ENCODE measurements around the gene RPL19. TPM values are rescaled to one million over a fixed set of nuclear protein-coding genes. Genes with fewer than 3 reads are reported as not detected.

Gene RPL19
- total RNA-seq: 1,110 TPM

GRCh38 chr17:39200070-39200879 is at the start of gene RPL19:
TSS of gene RPL19 (plus strand) at chr17:39200283. CDS start at chr17:39200345, 62 bp downstream.

GRCh38 chr17:39151150-39151942 is 48.7 kb upstream of the RPL19 start, which contains the start of gene PLXDC1:
TSS of gene PLXDC1 (minus strand) at chr17:39151637. CDS start at chr17:39151437, 200 bp downstream.

GRCh38 chr17:39165841-39166349 is 34.2 kb upstream of the RPL19 start, which contains the start of gene ARL5C:
TSS of gene ARL5C (minus strand) at chr17:39166161. CDS start at chr17:39165760, 401 bp downstream.

GRCh38 chr17:39197380-39198185 is 2.5 kb upstream of the RPL19 start, which contains the start of gene CACNB1:
TSS of gene CACNB1 (minus strand) at chr17:39197669. CDS start at chr17:39197495, 174 bp downstream.

GRCh38 chr17:39225308-39225958 is 25.4 kb downstream of the RPL19 start, which contains the start of gene STAC2:
TSS of gene STAC2 (minus strand) at chr17:39225945. CDS start at chr17:39225502, 443 bp downstream.

Other genes starting within 250 kb of the RPL19 start
- not detected for gene FBXO47, start 232.9 kb upstream of the RPL19 start, total RNA-seq
- 10.3 TPM for gene PLXDC1, start 48.6 kb upstream of the RPL19 start, total RNA-seq
- gene ARL5C, start 34.1 kb upstream of the RPL19 start, total RNA-seq: not detected
- gene CACNB1, start 2.6 kb upstream of the RPL19 start, total RNA-seq: 37.9 TPM
- gene STAC2, start 25.7 kb downstream of the RPL19 start, total RNA-seq: 0.94 TPM
- 37.2 TPM for gene FBXL20, start 201.3 kb downstream of the RPL19 start, total RNA-seq

Measured in parietal lobe (tissue), 1 donor.